OCI-LY3 (cell line): ENCODE measurements around the gene GBP5.

Experiments used
- H2AFZ ChIP-seq: fragments of 200-600, 300-600 bp; shearing (Covaris generic); 2 replicates; pipeline ENCODE4 v1.6.0; 2014; ENCODE audit warnings: antibody characterized with exemption, low read depth, low read length
- H3K27ac ChIP-seq: fragments of 200-600, 300-600 bp; sonication (generic); 2 replicates; pipeline ENCODE4 v1.5.1; 2014; ENCODE audit warnings: mild to moderate bottlenecking, low read length, moderate library complexity, mixed read lengths
- H3K27me3 ChIP-seq: fragments of 200-600, 300-600 bp; sonication (generic); 2 replicates; pipeline ENCODE4 v1.6.1; 2014; ENCODE audit warnings: low read depth, low read length, mixed read lengths
- H3K36me3 ChIP-seq: fragments of 200-600, 300-600 bp; sonication (generic); replicated peaks from 2 replicates; pipeline ENCODE3; 2014; ENCODE audit warnings: low read depth, low read length, mixed read lengths
- H3K4me1 ChIP-seq: fragments of 300-600, 200-600 bp; sonication (generic); 2 replicates; pipeline ENCODE4 v1.6.1; 2014; ENCODE audit warnings: low read length, mixed read lengths
- H3K4me2 ChIP-seq: fragments of 200-600, 300-600 bp; sonication (generic); 2 replicates; pipeline ENCODE4 v1.6.1; 2014; ENCODE audit warnings: low read length, mixed read lengths
- H3K4me3 ChIP-seq: fragments of 300-600, 200-600 bp; sonication (generic); 2 replicates; pipeline ENCODE4 v1.5.1; 2014; ENCODE audit warnings: antibody characterized with exemption, mild to moderate bottlenecking, low read length, moderate library complexity
- H3K79me2 ChIP-seq: fragments of 300-600, 200-600 bp; shearing (Covaris generic); 2 replicates; pipeline ENCODE4 v1.6.1; 2014; ENCODE audit warnings: mild to moderate bottlenecking, low read length, mixed read lengths
- H3K9ac ChIP-seq: fragments of 300-600, 200-600 bp; shearing (Covaris generic); 2 replicates; pipeline ENCODE4 v1.6.0; 2014; ENCODE audit warnings: mild to moderate bottlenecking, low read length, moderate library complexity
- H3K9me3 ChIP-seq: fragments of 200-600, 300-600 bp; shearing (Covaris generic); 2 replicates; pipeline ENCODE4 v1.6.1; 2014; ENCODE audit warnings: low read length, mixed read lengths; ENCODE audit not compliant: insufficient read depth
- H4K20me1 ChIP-seq: fragments of 200-600, 300-600 bp; sonication (generic); 2 replicates; pipeline ENCODE4 v1.6.1; 2016; ENCODE audit warnings: low read length, mixed read lengths; ENCODE audit not compliant: insufficient read depth
- EZH2phosphoT487 ChIP-seq: fragments of 200-600 bp; shearing (Covaris generic); IDR thresholded peaks from 2 replicates; pipeline ENCODE4 v1.6.1; 2018; ENCODE audit warnings: antibody characterized with exemption, mixed run types, low read depth
- TF ChIP-seq, protein P1 (sequence below): fragments of 200-600, 300-600 bp; sonication (generic); IDR thresholded peaks from 2 replicates; pipeline ENCODE4 v1.5.1; 2014; ENCODE audit warnings: antibody characterized with exemption, low read length, low read depth

GBP5 gene

DNA sequence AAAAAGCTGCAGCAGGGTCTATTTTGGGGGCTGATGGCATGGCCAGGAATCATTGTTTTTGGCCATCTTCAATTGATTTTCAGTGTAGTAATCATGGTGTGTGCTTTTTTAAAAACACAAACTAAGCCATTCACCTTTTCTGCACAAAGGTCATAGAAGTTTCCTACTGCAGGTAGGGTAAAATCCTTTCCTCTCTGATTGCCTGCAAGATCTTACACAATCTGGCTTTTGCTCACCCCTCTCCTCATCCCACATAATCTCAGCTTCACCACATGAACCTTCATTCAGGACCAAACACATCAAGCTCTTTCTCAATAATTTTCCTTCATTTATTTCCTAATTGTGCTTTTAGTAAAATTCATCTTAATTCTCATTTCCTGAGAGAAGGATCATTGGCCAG, 38.3 kb upstream of the GBP5 start:
- no peaks in the 10 kb centered on the region for H3K79me2 ChIP-seq
- TF ChIP-seq EZH2phosphoT487 = no peak
- TF ChIP-seq, protein P1, sequence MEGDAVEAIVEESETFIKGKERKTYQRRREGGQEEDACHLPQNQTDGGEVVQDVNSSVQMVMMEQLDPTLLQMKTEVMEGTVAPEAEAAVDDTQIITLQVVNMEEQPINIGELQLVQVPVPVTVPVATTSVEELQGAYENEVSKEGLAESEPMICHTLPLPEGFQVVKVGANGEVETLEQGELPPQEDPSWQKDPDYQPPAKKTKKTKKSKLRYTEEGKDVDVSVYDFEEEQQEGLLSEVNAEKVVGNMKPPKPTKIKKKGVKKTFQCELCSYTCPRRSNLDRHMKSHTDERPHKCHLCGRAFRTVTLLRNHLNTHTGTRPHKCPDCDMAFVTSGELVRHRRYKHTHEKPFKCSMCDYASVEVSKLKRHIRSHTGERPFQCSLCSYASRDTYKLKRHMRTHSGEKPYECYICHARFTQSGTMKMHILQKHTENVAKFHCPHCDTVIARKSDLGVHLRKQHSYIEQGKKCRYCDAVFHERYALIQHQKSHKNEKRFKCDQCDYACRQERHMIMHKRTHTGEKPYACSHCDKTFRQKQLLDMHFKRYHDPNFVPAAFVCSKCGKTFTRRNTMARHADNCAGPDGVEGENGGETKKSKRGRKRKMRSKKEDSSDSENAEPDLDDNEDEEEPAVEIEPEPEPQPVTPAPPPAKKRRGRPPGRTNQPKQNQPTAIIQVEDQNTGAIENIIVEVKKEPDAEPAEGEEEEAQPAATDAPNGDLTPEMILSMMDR = no peak
- no peaks in the 10 kb centered on the region for H3K27me3 ChIP-seq
- no peak overlapping the region for H3K4me2 ChIP-seq
- no peak overlapping the region for H3K27ac ChIP-seq
- no peaks in the 10 kb centered on the region for H3K36me3 ChIP-seq
- H3K9me3 ChIP-seq = no peaks in the 10 kb centered on the region
- H3K9ac ChIP-seq = no peak overlapping the region
- H2AFZ ChIP-seq = no peak overlapping the region; the same call in 1 of the 2 replicates
- no peaks in the 10 kb centered on the region for H4K20me1 ChIP-seq
- peaks cover 12% of the 10 kb centered on the region for H3K4me1 ChIP-seq
- no peak overlapping the region for H3K4me3 ChIP-seq

DNA sequence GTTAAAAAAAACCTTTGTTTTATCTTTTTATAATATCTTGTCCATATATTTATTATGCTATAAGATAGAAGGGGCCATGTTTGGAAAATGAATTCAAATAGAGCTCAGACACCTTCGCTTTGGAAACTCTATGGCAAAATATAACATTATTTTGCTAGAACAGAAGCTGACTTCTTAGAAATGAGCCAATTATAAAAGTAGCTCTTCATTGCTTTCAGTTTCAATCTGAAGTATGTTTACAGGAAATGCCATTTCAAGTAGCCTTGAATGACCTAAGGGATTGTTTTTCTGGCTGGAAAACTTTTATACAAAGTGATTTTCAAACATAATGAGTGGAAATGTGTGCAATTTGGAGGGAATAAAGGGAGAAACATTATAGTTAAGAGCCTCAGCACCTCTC, 37.8 kb upstream of the GBP5 start:
- no peak for TF ChIP-seq EZH2phosphoT487
- TF ChIP-seq, protein P1 = no peak
- Histone ChIP-seq H3K4me2 (peak overlapping the region; percentile 35; the same call in 1 of the 2 replicates), H3K36me3 (no peaks in the 10 kb centered on the region), H3K79me2 (no peaks in the 10 kb centered on the region), H3K27ac (no peak overlapping the region), H3K27me3 (no peaks in the 10 kb centered on the region), H4K20me1 (no peaks in the 10 kb centered on the region), H3K9ac (no peak overlapping the region), H3K4me3 (no peak overlapping the region), H3K9me3 (no peaks in the 10 kb centered on the region), H2AFZ (no peak overlapping the region; the same call in 1 of the 2 replicates), H3K4me1 (peaks cover 12% of the 10 kb centered on the region)

DNA sequence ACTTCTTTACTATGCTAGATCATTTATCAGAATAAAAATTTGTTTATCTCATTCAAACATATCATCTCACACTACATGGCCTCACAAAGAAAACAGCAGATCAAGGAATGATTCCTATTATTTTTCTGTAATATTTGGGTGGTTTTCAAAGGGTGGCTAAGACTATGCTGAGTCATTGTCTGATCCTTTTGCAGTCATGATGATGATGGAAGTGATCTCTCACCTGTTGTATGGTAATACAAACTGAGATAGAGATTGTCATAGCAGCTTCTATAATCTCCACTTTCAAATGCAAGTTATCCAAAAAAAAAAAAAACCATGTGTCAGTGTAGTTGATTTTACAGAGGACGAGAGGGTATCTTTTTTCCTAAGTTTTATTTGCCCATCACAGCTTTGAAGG, 37.2 kb upstream of the GBP5 start:
- Histone ChIP-seq H3K9me3 (no peaks in the 10 kb centered on the region), H2AFZ (no peak overlapping the region), H3K27me3 (no peaks in the 10 kb centered on the region), H3K4me2 (no peak overlapping the region), H3K79me2 (no peaks in the 10 kb centered on the region), H3K9ac (no peak overlapping the region), H3K4me1 (peaks cover 12% of the 10 kb centered on the region), H3K27ac (no peak overlapping the region), H3K36me3 (no peaks in the 10 kb centered on the region), H3K4me3 (no peak overlapping the region), H4K20me1 (no peaks in the 10 kb centered on the region)
- TF ChIP-seq, protein P1 = no peak
- no peak for TF ChIP-seq EZH2phosphoT487

DNA sequence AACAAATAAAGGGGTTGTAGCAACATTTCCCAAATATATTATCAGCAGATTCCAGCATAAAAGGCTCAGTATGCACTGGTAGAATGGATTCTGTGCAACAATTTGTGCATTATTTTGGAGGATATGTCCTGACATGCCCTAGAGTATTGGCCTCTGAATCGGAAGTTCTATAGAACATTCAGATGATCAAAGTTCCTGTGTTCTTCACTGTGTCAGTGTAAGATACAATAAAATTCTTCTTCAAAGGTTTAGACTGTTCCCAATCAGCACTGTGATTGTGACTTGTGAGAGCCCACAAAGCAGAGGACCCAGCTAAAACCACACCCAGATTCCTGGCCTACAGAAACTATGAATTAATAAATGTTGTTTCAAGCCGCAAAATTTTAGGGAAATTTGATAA, 33.6 kb upstream of the GBP5 start:
- H4K20me1 ChIP-seq = no peaks in the 10 kb centered on the region
- H3K79me2 ChIP-seq = no peaks in the 10 kb centered on the region
- H3K27me3 ChIP-seq = no peaks in the 10 kb centered on the region
- H2AFZ ChIP-seq = peak overlapping the region; percentile 41; the same call in 1 of the 2 replicates
- H3K4me1 ChIP-seq = peaks cover 13% of the 10 kb centered on the region
- no peak overlapping the region for H3K4me3 ChIP-seq
- no peak overlapping the region for H3K9ac ChIP-seq
- H3K4me2 ChIP-seq = no peak overlapping the region
- no peak for TF ChIP-seq EZH2phosphoT487
- TF ChIP-seq, protein P1 = no peak
- no peaks in the 10 kb centered on the region for H3K9me3 ChIP-seq
- H3K27ac ChIP-seq = no peak overlapping the region
- H3K36me3 ChIP-seq = no peaks in the 10 kb centered on the region
